Ascending aorta (tissue), 2 donors: Measurements from ENCODE around the gene IGF2BP1. TPM values are rescaled to one million over a fixed set of nuclear protein-coding genes. Genes with fewer than 3 reads are reported as not detected.

ENCODE experiments used
- DNase-seq, 2 donors: peaks; one replicate each; pipeline ENCODE4 v3.0.0-alpha.2; 2019; ENCODE audit warnings: low spot score in 2 of 2
- H3K27ac ChIP-seq, 2 donors: fragments of 200-600 bp; sonication (generic); one replicate each; pipeline ENCODE4 v1.5.1; 2016 to 2017; ENCODE audit warnings: mild to moderate bottlenecking in 1 of 2
- H3K27me3 ChIP-seq: fragments of 200-600 bp; sonication (generic); one replicate; pipeline ENCODE4 v1.5.1; 2017
- H3K36me3 ChIP-seq, 2 donors: fragments of 200-600 bp; sonication (generic); one replicate each; pipeline ENCODE4 v1.5.1; 2016
- H3K4me1 ChIP-seq, 2 donors: fragments of 200-600 bp; sonication (generic); one replicate each; pipeline ENCODE4 v1.5.1; 2016 to 2017; ENCODE audit warnings: mild to moderate bottlenecking in 1 of 2
- H3K4me3 ChIP-seq, 2 donors: fragments of 200-600 bp; sonication (generic); one replicate each; pipeline ENCODE4 v1.5.1; 2016 to 2017; ENCODE audit warnings: mild to moderate bottlenecking in 1 of 2
- H3K9me3 ChIP-seq, 2 donors: fragments of 200-600 bp; sonication (generic); one replicate each; pipeline ENCODE4 v1.5.1; 2016
- CTCF ChIP-seq, 3 experiments: fragments of 200-600 bp in 2 of 3; fragments of 450-650 bp in 1 of 3; sonication (generic) in 2 of 3; IDR thresholded peaks; one replicate each; pipeline ENCODE4 v1.5.1; 2016 to 2019; ENCODE audit warnings: antibody characterized with exemption in 3 of 3, mild to moderate bottlenecking in 1 of 3, moderate library complexity in 1 of 3
- intact Hi-C: fragments of 100-400 bp; cut with DNase I; formaldehyde crosslinking; loops from one replicate; pipeline ENCODE4 v1.15.1; 2023
- total RNA-seq: library from RNA; depleted of rRNA; stranded (reverse); fragments of >200 nt; gene quantifications from one replicate; pipeline ENCODE4 v1.1.0, GENCODE V29; 2016

IGF2BP1 gene
- total RNA-seq, 1 donor from 2014 or later = not detected

- no peak for DNase-seq
- no peaks in the 10 kb centered on the region for H3K4me1 ChIP-seq
- intact Hi-C loops = no loop called here
- no peak for TF ChIP-seq CTCF (IDR thresholded peaks at IDR 0.05)
- H3K27me3 ChIP-seq = no peaks in the 10 kb centered on the region
- no peak overlapping the region for H3K4me3 ChIP-seq
- no peaks in the 10 kb centered on the region for H3K9me3 ChIP-seq
- H3K27ac ChIP-seq = no peak overlapping the region
- H3K36me3 ChIP-seq = no peaks in the 10 kb centered on the region
These were observed 107.4 kb downstream of the IGF2BP1 start for GRCh38 chr17:49104511-49105074.

Other genes starting within 250 kb of the IGF2BP1 start
- gene TTLL6, start 180.2 kb upstream of the IGF2BP1 start, total RNA-seq = not detected
- 34.9 TPM for gene CALCOCO2, start 166.3 kb upstream of the IGF2BP1 start, total RNA-seq
- 173 TPM for gene ATP5MC1, start 104.6 kb upstream of the IGF2BP1 start, total RNA-seq
- 68.8 TPM for gene UBE2Z, start 89.0 kb upstream of the IGF2BP1 start, total RNA-seq
- gene SNF8, start 52.5 kb upstream of the IGF2BP1 start, total RNA-seq = 36.5 TPM
- not detected for gene GIP, start 28.8 kb upstream of the IGF2BP1 start, total RNA-seq
- not detected for gene B4GALNT2, start 135.4 kb downstream of the IGF2BP1 start, total RNA-seq
- not detected for gene GNGT2, start 213.2 kb downstream of the IGF2BP1 start, total RNA-seq
- gene ABI3, start 213.3 kb downstream of the IGF2BP1 start, total RNA-seq = 35.1 TPM
- not detected for gene PHOSPHO1, start 233.4 kb downstream of the IGF2BP1 start, total RNA-seq